Measurements from ENCODE around the gene WDHD1. TPM values are rescaled to one million over a fixed set of nuclear protein-coding genes. Genes with fewer than 3 reads are reported as not detected.
"Not testable (repeated sequence)": the region's sequence is repeated elsewhere in the genome, so short reads cannot be mapped to it uniquely, and the experiment has no call there.

The WDHD1 gene
- total RNA-seq, 5 donors from 2014 or later (not counting 1 experiment from before 2014, with no cell fraction given) = 2.5 to 6.1 (median 4.9) TPM

- DNase-seq (no peak), ATAC-seq (replicated peaks in 1 of 4) (no peak)
- Histone ChIP-seq H3K4me1 (ENCODE audit: control insufficient read depth in 1 of 2, extremely low read depth in 1 of 2, insufficient read depth in 2 of 2, low read length in 2 of 2) (peaks cover 9 to 26% of the 10 kb centered on the region in 2 experiments), H3K4me3 (ENCODE audit: control insufficient read depth in 1 of 2, extremely low read depth in 1 of 2, low read length in 1 of 2) (peak overlapping the region; percentile 83 to 98), H3K27me3 (replicated peaks in 1 of 2; ENCODE audit: control insufficient read depth in 2 of 2, extremely low read depth in 1 of 2, insufficient read depth in 2 of 2, low read length in 1 of 2) (no peaks in the 10 kb centered on the region), H3K27ac (ENCODE audit: low read length) (peak overlapping the region; percentile 86), H3K9me3 (no peaks in the 10 kb centered on the region), H3K36me3 (ENCODE audit: control insufficient read depth in 2 of 2, extremely low read depth in 1 of 2, insufficient read depth in 1 of 2, low read length in 1 of 2) (no peaks in the 10 kb centered on the region)
- Mint-ChIP-seq H3K9me3 (no peaks in the 10 kb centered on the region), H3K36me3 (peaks cover 2% of the 10 kb centered on the region), H3K4me3 (peak overlapping the region; percentile 91 to 92 (median 91)), H3K27me3 (no peaks in the 10 kb centered on the region), H3K4me1 (peaks cover 47 to 55% (median 49%) of the 10 kb centered on the region in 3 donors), H3K27ac (peak overlapping the region; percentile 83 to 89)
- CTCF ChIA-PET = interaction anchor here (0.6 to 1.6 kb wide), 7 partner anchors 25 to 462 kb away, joined by 3 to 15 read pairs (median 3); partner anchors contain the start of gene MAPK1IP1L (in 2 of the 2)
- POLR2A ChIA-PET = interaction anchor here (0.7 to 2.4 kb wide), 6 partner anchors 19 to 142 kb away, joined by 3 to 17 read pairs (median 6); partner anchors contain the start of gene MAPK1IP1L (in 2 of the 2)
- WGBS (ENCODE audit: insufficient coverage) = no CpG with 5 or more reads among the region's 9 CpGs
Measured at GRCh38 chr14:55026441-55026792, 482 bp downstream of the WDHD1 start.

- no peaks in the 10 kb centered on the region for H3K27me3 Mint-ChIP-seq
- Histone ChIP-seq H3K27me3 (replicated peaks in 1 of 2; ENCODE audit: control insufficient read depth in 2 of 2, extremely low read depth in 1 of 2, insufficient read depth in 2 of 2, low read length in 1 of 2) (no peaks in the 10 kb centered on the region), H3K36me3 (ENCODE audit: control insufficient read depth in 2 of 2, extremely low read depth in 1 of 2, insufficient read depth in 1 of 2, low read length in 1 of 2) (no peaks in the 10 kb centered on the region), H3K9me3 (no peaks in the 10 kb centered on the region), H3K4me3 (ENCODE audit: control insufficient read depth in 1 of 2, extremely low read depth in 1 of 2, low read length in 1 of 2) (peak overlapping the region in 1 of 2 donors; percentile 98), H3K4me1 (ENCODE audit: control insufficient read depth in 1 of 2, extremely low read depth in 1 of 2, insufficient read depth in 2 of 2, low read length in 2 of 2) (peaks cover 9 to 28% of the 10 kb centered on the region in 2 experiments), H3K27ac (ENCODE audit: low read length) (no peak overlapping the region)
- peak overlapping the region in 1 of 2 donors; percentile 89 for H3K27ac Mint-ChIP-seq
- peaks cover 43 to 51% (median 45%) of the 10 kb centered on the region in 3 donors for H3K4me1 Mint-ChIP-seq
- CTCF ChIA-PET = interaction anchor here (0.6 to 1.1 kb wide), 4 partner anchors 26 to 405 kb away, joined by 3 to 5 read pairs (median 3); no protein-coding TSS in a partner anchor
- no peaks in the 10 kb centered on the region for H3K9me3 Mint-ChIP-seq
- ATAC-seq (replicated peaks in 1 of 4) (no peak), DNase-seq (no peak)
- peak overlapping the region; percentile 91 to 92 (median 91) for H3K4me3 Mint-ChIP-seq
- no peaks in the 10 kb centered on the region for H3K36me3 Mint-ChIP-seq
- POLR2A ChIA-PET = interaction anchor here (2.3 to 2.4 kb wide), 3 partner anchors 19 to 25 kb away, joined by 8 to 17 read pairs (median 14); partner anchors contain the start of gene MAPK1IP1L (in 2 of the 2)
- WGBS (ENCODE audit: insufficient coverage) = 17% methylated on average over 1 of the region's 7 CpGs
Measured at GRCh38 chr14:55025948-55026347, 951 bp downstream of the WDHD1 start.

- ATAC-seq (replicated peaks in 1 of 4); H3K27me3 ChIP-seq (replicated peaks in 1 of 2; ENCODE audit: control insufficient read depth in 2 of 2, extremely low read depth in 1 of 2, insufficient read depth in 2 of 2, low read length in 1 of 2); H3K4me3 ChIP-seq (ENCODE audit: control insufficient read depth in 1 of 2, extremely low read depth in 1 of 2, low read length in 1 of 2); H3K36me3 Mint-ChIP-seq; DNase-seq; POLR2A ChIA-PET; H3K27ac ChIP-seq (ENCODE audit: low read length); H3K27ac Mint-ChIP-seq; H3K36me3 ChIP-seq (ENCODE audit: control insufficient read depth in 2 of 2, extremely low read depth in 1 of 2, insufficient read depth in 1 of 2, low read length in 1 of 2); H3K9me3 ChIP-seq; H3K9me3 Mint-ChIP-seq; H3K27me3 Mint-ChIP-seq; CTCF ChIA-PET; H3K4me3 Mint-ChIP-seq: not testable (repeated sequence)
- 100% methylated on average over 2 of the region's 5 CpGs for WGBS (ENCODE audit: insufficient coverage)
- H3K4me1 Mint-ChIP-seq = peaks cover 36 to 40% (median 36%) of the 10 kb centered on the region in 3 donors
- H3K4me1 ChIP-seq (ENCODE audit: control insufficient read depth in 1 of 2, extremely low read depth in 1 of 2, insufficient read depth in 2 of 2, low read length in 2 of 2) = peaks cover 9 to 26% of the 10 kb centered on the region in 2 experiments
Measured at GRCh38 chr14:55024365-55024764, 2.5 kb downstream of the WDHD1 start.

GRCh38 chr14:55019968-55020554 lies 6.8 kb downstream of the WDHD1 start:
- Mint-ChIP-seq H3K4me3 (no peak overlapping the region), H3K4me1 (peaks cover 0 to 4% (median 2%) of the 10 kb centered on the region in 3 donors), H3K27ac (peak overlapping the region in 1 of 2 donors; percentile 5), H3K27me3 (no peaks in the 10 kb centered on the region), H3K9me3 (no peaks in the 10 kb centered on the region), H3K36me3 (peaks cover 4% of the 10 kb centered on the region)
- H3K4me3 ChIP-seq (ENCODE audit: control insufficient read depth in 1 of 2, extremely low read depth in 1 of 2, low read length in 1 of 2) = no peak overlapping the region
- ChIA-PET CTCF (interaction anchor here in 1 of 2 donors (1.1 kb wide), 1 partner anchor 18 kb away, joined by 3 read pairs; no protein-coding TSS in a partner anchor), POLR2A (interaction anchor here in 1 of 2 donors (0.6 kb wide), 1 partner anchor 1925 kb away, joined by 7 read pairs; no protein-coding TSS in a partner anchor)
- peaks cover 0 to 2% of the 10 kb centered on the region in 2 experiments for H3K4me1 ChIP-seq (ENCODE audit: control insufficient read depth in 1 of 2, extremely low read depth in 1 of 2, insufficient read depth in 2 of 2, low read length in 2 of 2)
- WGBS (ENCODE audit: insufficient coverage) = 93% methylated on average over 2 of the region's 2 CpGs
- H3K27me3 ChIP-seq (replicated peaks in 1 of 2; ENCODE audit: control insufficient read depth in 2 of 2, extremely low read depth in 1 of 2, insufficient read depth in 2 of 2, low read length in 1 of 2) = no peaks in the 10 kb centered on the region
- H3K27ac ChIP-seq (ENCODE audit: low read length) = no peak overlapping the region
- H3K36me3 ChIP-seq (ENCODE audit: control insufficient read depth in 2 of 2, extremely low read depth in 1 of 2, insufficient read depth in 1 of 2, low read length in 1 of 2) = no peaks in the 10 kb centered on the region
- DNase-seq = no peak
- no peaks in the 10 kb centered on the region for H3K9me3 ChIP-seq
- no peak for ATAC-seq (replicated peaks in 1 of 4)

GRCh38 chr14:55015006-55015405 lies 11.9 kb downstream of the WDHD1 start:
- ATAC-seq (replicated peaks in 1 of 4) (no peak), DNase-seq (no peak)
- Histone ChIP-seq H3K4me1 (ENCODE audit: control insufficient read depth in 1 of 2, extremely low read depth in 1 of 2, insufficient read depth in 2 of 2, low read length in 2 of 2) (no peaks in the 10 kb centered on the region), H3K27ac (ENCODE audit: low read length) (no peak overlapping the region), H3K36me3 (ENCODE audit: control insufficient read depth in 2 of 2, extremely low read depth in 1 of 2, insufficient read depth in 1 of 2, low read length in 1 of 2) (no peaks in the 10 kb centered on the region), H3K4me3 (ENCODE audit: control insufficient read depth in 1 of 2, extremely low read depth in 1 of 2, low read length in 1 of 2) (no peak overlapping the region), H3K9me3 (no peaks in the 10 kb centered on the region), H3K27me3 (replicated peaks in 1 of 2; ENCODE audit: control insufficient read depth in 2 of 2, extremely low read depth in 1 of 2, insufficient read depth in 2 of 2, low read length in 1 of 2) (no peaks in the 10 kb centered on the region)
- no CpG with 5 or more reads among the region's 2 CpGs for WGBS (ENCODE audit: insufficient coverage)
- CTCF ChIA-PET = interaction anchor here in 1 of 2 donors (0.5 to 0.7 kb wide), 2 partner anchors 48 to 64 kb away, joined by 3 to 11 read pairs; no protein-coding TSS in a partner anchor
- H3K9me3 Mint-ChIP-seq = no peaks in the 10 kb centered on the region
- POLR2A ChIA-PET = interaction anchor here in 1 of 2 donors (1.3 kb wide), 1 partner anchor 16 kb away, joined by 16 read pairs; no protein-coding TSS in a partner anchor
- peaks cover 15% of the 10 kb centered on the region for H3K36me3 Mint-ChIP-seq
- H3K27ac Mint-ChIP-seq = no peak overlapping the region
- peaks cover 0 to under 1% (median 0%) of the 10 kb centered on the region in 3 donors for H3K4me1 Mint-ChIP-seq
- no peak overlapping the region for H3K4me3 Mint-ChIP-seq
- H3K27me3 Mint-ChIP-seq = no peaks in the 10 kb centered on the region

- WGBS (ENCODE audit: insufficient coverage) = 92% methylated on average over 2 of the region's 4 CpGs
- Histone ChIP-seq H3K9me3 (no peaks in the 10 kb centered on the region), H3K27me3 (replicated peaks in 1 of 2; ENCODE audit: control insufficient read depth in 2 of 2, extremely low read depth in 1 of 2, insufficient read depth in 2 of 2, low read length in 1 of 2) (no peaks in the 10 kb centered on the region), H3K4me3 (ENCODE audit: control insufficient read depth in 1 of 2, extremely low read depth in 1 of 2, low read length in 1 of 2) (no peak overlapping the region), H3K4me1 (ENCODE audit: control insufficient read depth in 1 of 2, extremely low read depth in 1 of 2, insufficient read depth in 2 of 2, low read length in 2 of 2) (no peaks in the 10 kb centered on the region), H3K27ac (ENCODE audit: low read length) (no peak overlapping the region), H3K36me3 (ENCODE audit: control insufficient read depth in 2 of 2, extremely low read depth in 1 of 2, insufficient read depth in 1 of 2, low read length in 1 of 2) (no peaks in the 10 kb centered on the region)
- H3K9me3 Mint-ChIP-seq = no peaks in the 10 kb centered on the region
- POLR2A ChIA-PET = interaction anchor here in 1 of 2 donors (0.7 kb wide), 1 partner anchor 1571 kb away, joined by 3 read pairs; no protein-coding TSS in a partner anchor
- DNase-seq (no peak), ATAC-seq (replicated peaks in 1 of 4) (no peak)
- no peaks in the 10 kb centered on the region for H3K27me3 Mint-ChIP-seq
- CTCF ChIA-PET = no interaction called here
- peaks cover 0 to 4% (median 0%) of the 10 kb centered on the region in 3 donors for H3K4me1 Mint-ChIP-seq
- H3K27ac Mint-ChIP-seq = no peak overlapping the region
- H3K36me3 Mint-ChIP-seq = peaks cover 24% of the 10 kb centered on the region
- H3K4me3 Mint-ChIP-seq = no peak overlapping the region
Measured at GRCh38 chr14:55005071-55005470, 21.8 kb downstream of the WDHD1 start.
